OCI-M1 (cell line): ENCODE measurements around the gene MRPL9.
"Not testable (repeated sequence)": the region's sequence is repeated elsewhere in the genome, so short reads cannot be mapped to it uniquely, and the experiment has no call there.

ENCODE experiments used
- DNase-seq: peaks from one replicate; lab custom pipeline; 2025; lab: John Stamatoyannopoulos, UW

MRPL9 gene

GRCh38 chr1:151783796-151784195, 20.5 kb upstream of the MRPL9 start:
- peak; percentile 54 for DNase-seq

GRCh38 chr1:151782741-151783140, 19.4 kb upstream of the MRPL9 start:
- DNase-seq: no peak

- not testable (repeated sequence) for DNase-seq
Observed at GRCh38 chr1:151782026-151782425, 18.7 kb upstream of the MRPL9 start.

- not testable (repeated sequence) for DNase-seq
Observed at GRCh38 chr1:151780736-151781135, 17.4 kb upstream of the MRPL9 start.

- DNase-seq: no peak
Observed at GRCh38 chr1:151779852-151780251, 16.6 kb upstream of the MRPL9 start.

GRCh38 chr1:151777317-151777716, 14.0 kb upstream of the MRPL9 start:
- DNase-seq: no peak

- no peak for DNase-seq
Observed at GRCh38 chr1:151776665-151777062, 13.4 kb upstream of the MRPL9 start.

GRCh38 chr1:151775894-151776664, 12.8 kb upstream of the MRPL9 start:
- peak; percentile 66 for DNase-seq

- DNase-seq: peak; percentile 62
Observed at GRCh38 chr1:151774256-151774922, 11.1 kb upstream of the MRPL9 start.

GRCh38 chr1:151773702-151774101, 10.4 kb upstream of the MRPL9 start:
- no peak for DNase-seq

GRCh38 chr1:151769270-151769669, 6.0 kb upstream of the MRPL9 start:
- DNase-seq: not testable (repeated sequence)

- DNase-seq: peak; percentile 45
Observed at GRCh38 chr1:151768351-151769066, 5.2 kb upstream of the MRPL9 start.

- no peak for DNase-seq
Observed at GRCh38 chr1:151763990-151764389, 694 bp upstream of the MRPL9 start.

- no peak for DNase-seq
Observed at GRCh38 chr1:151760597-151761385, 2.5 kb downstream of the MRPL9 start.

- DNase-seq: no peak
Observed at GRCh38 chr1:151759241-151759640, 4.1 kb downstream of the MRPL9 start.

- no peak for DNase-seq
Observed at GRCh38 chr1:151756291-151756690, 7.0 kb downstream of the MRPL9 start.

GRCh38 chr1:151741516-151741915, 21.8 kb downstream of the MRPL9 start:
- DNase-seq: no peak

GRCh38 chr1:151739590-151740355, 23.5 kb downstream of the MRPL9 start:
- DNase-seq: peak; percentile 88

GRCh38 chr1:151737479-151737878, 25.8 kb downstream of the MRPL9 start:
- no peak for DNase-seq

- no peak for DNase-seq
Observed at GRCh38 chr1:151737026-151737425, 26.3 kb downstream of the MRPL9 start.

GRCh38 chr1:151733995-151734394, 29.3 kb downstream of the MRPL9 start:
- not testable (repeated sequence) for DNase-seq
